Colonic mucosa (tissue), 4 donors: ENCODE data around the gene APBB1IP. TPM values are rescaled to one million over a fixed set of nuclear protein-coding genes. Genes with fewer than 3 reads are reported as not detected.
"Not testable (repeated sequence)": the region's sequence is repeated elsewhere in the genome, so short reads cannot be mapped to it uniquely, and the experiment has no call there.

ENCODE experiments used
- DNase-seq: peaks from one replicate; pipeline ENCODE4 v3.0.0-alpha.2; 2020
- H3K27ac ChIP-seq: fragments of 200-600 bp; one replicate; pipeline ENCODE4 v1.8.0; 2021
- H3K27me3 ChIP-seq: fragments of 200-600 bp; one replicate; pipeline ENCODE4 v1.8.0; 2021
- H3K36me3 ChIP-seq: fragments of 200-600 bp; one replicate; pipeline ENCODE4 v1.8.0; 2021
- H3K4me1 ChIP-seq: fragments of 200-600 bp; one replicate; pipeline ENCODE4 v1.8.0; 2021; ENCODE audit warnings: mild to moderate bottlenecking
- H3K4me3 ChIP-seq: fragments of 200-600 bp; one replicate; pipeline ENCODE4 v1.8.0; 2021
- H3K9ac ChIP-seq, 2 donors: one replicate each; pipeline ENCODE4 v1.7.0; 2013; ENCODE audit warnings: control low read depth in 2 of 2, low read depth in 2 of 2, low read length in 2 of 2
- H3K9me3 ChIP-seq: fragments of 200-600 bp; one replicate; pipeline ENCODE4 v1.8.0; 2021
- CTCF ChIP-seq: fragments of 200-600 bp; IDR thresholded peaks from one replicate; pipeline ENCODE4 v1.8.0; 2022; ENCODE audit warnings: antibody characterized with exemption, mild to moderate bottlenecking
- intact Hi-C: fragments of 100-400 bp; cut with DNase I; formaldehyde crosslinking; loops from one replicate; pipeline ENCODE4 v1.14.1; 2022
- total RNA-seq, 2 donors: library from RNA; stranded (reverse); fragmentation: NEBNext Ultra II Directional in 1 of 2; extraction: Animal tissue kit (Norgen Biotek cat#: 25700) in 1 of 2; gene quantifications; one replicate each; pipeline ENCODE4 v1.2.1, GENCODE V29; 2021
- donor health status: healthy.
- donor health status: DM: no; HTN: no; CAD: no.
- donor health status: DM: no; HTN: no; CAD: no.

APBB1IP gene
- total RNA-seq = 1 to 10 TPM; 2.1 to 2.8 TPM

GRCh38 chr10:26437637-26438461, at the start of gene APBB1IP:
TSS of gene APBB1IP (plus strand) at chr10:26438341. CDS start at chr10:26492327, 53,986 bp downstream.
- DNase-seq = peak; percentile 60
- Histone ChIP-seq H3K4me1 (no peaks in the 10 kb centered on the region), H3K9ac (peak within 1 kb of the TSS; percentile 51 to 63), H3K9me3 (no peaks in the 10 kb centered on the region), H3K27me3 (no peaks in the 10 kb centered on the region), H3K27ac (peak within 1 kb of the TSS; percentile 77), H3K36me3 (no peaks in the 10 kb centered on the region), H3K4me3 (peak within 1 kb of the TSS; percentile 41)
- no peak for TF ChIP-seq CTCF
- intact Hi-C loops = no loop called here

GRCh38 chr10:26389533-26389932, 48.6 kb upstream of the APBB1IP start:
- intact Hi-C loops = no loop called here
- H3K36me3 ChIP-seq = no peaks in the 10 kb centered on the region
- TF ChIP-seq CTCF = no peak
- no peak overlapping the region for H3K4me3 ChIP-seq
- DNase-seq = no peak
- H3K9ac ChIP-seq = no peak overlapping the region
- no peaks in the 10 kb centered on the region for H3K9me3 ChIP-seq
- no peak overlapping the region for H3K27ac ChIP-seq
- H3K27me3 ChIP-seq = no peaks in the 10 kb centered on the region
- H3K4me1 ChIP-seq = no peaks in the 10 kb centered on the region

GRCh38 chr10:26391701-26392695, 46.1 kb upstream of the APBB1IP start:
- H3K27ac ChIP-seq = no peak overlapping the region
- no peak overlapping the region for H3K4me3 ChIP-seq
- no peaks in the 10 kb centered on the region for H3K4me1 ChIP-seq
- no peaks in the 10 kb centered on the region for H3K9me3 ChIP-seq
- TF ChIP-seq CTCF = no peak
- H3K9ac ChIP-seq = no peak overlapping the region
- DNase-seq = no peak
- no peaks in the 10 kb centered on the region for H3K36me3 ChIP-seq
- intact Hi-C loops = no loop called here
- H3K27me3 ChIP-seq = no peaks in the 10 kb centered on the region

GRCh38 chr10:26398353-26398752, 39.8 kb upstream of the APBB1IP start:
- intact Hi-C loops, H3K27ac ChIP-seq, H3K9me3 ChIP-seq, H3K4me3 ChIP-seq, H3K9ac ChIP-seq, H3K27me3 ChIP-seq, DNase-seq, H3K36me3 ChIP-seq, H3K4me1 ChIP-seq: not testable (repeated sequence)

- intact Hi-C loops = no loop called here
- H3K9ac ChIP-seq = no peak overlapping the region
Measured at GRCh38 chr10:26407406-26407969, 30.7 kb upstream of the APBB1IP start.

More at GRCh38 chr10:26407406-26407969, 30.7 kb upstream of the APBB1IP start:
- Histone ChIP-seq H3K27ac (no peak overlapping the region), H3K9me3 (no peaks in the 10 kb centered on the region), H3K4me1 (no peaks in the 10 kb centered on the region), H3K4me3 (no peak overlapping the region), H3K36me3 (no peaks in the 10 kb centered on the region), H3K27me3 (no peaks in the 10 kb centered on the region)
- TF ChIP-seq CTCF = no peak
- DNase-seq = no peak
